HG03064 (cell line): Measurements from ENCODE around the gene MRPS12.
A peak's percentile ranks its signal among the peaks of the same experiment; 100 is the strongest.

Experiments used
- ATAC-seq: cut with Tn5 transposase; IDR thresholded peaks from one replicate; pipeline ENCODE4 v1.9.1; 2021; ENCODE audit warnings: low read depth; ENCODE audit not compliant: unreplicated experiment

The MRPS12 gene

DNA sequence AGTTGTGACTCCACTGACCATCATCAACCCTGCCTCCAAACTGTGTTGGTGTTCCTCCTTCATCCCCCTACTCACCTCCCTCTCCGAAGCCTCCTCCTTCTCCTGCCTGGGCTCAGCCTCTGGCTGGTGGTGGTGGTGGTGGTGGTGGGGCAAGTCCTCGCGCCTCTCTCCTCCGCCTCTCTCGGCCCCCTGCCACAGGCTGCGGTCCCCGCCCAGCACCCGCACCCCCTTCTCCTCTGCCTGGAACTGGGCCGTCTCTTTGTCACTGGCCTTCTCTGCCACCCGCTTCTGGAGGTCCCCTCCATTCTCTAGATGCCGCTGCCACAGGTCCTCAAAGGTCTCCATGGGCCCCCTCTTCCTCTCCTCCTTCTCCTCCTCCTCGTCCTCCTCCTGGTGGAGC, 20.3 kb upstream of the MRPS12 start:
- no peak for ATAC-seq

GRCh38 chr19:38911388-38912001, 19.2 kb upstream of the MRPS12 start:
- no peak for ATAC-seq

GRCh38 chr19:38912600-38913514, 17.9 kb upstream of the MRPS12 start:
- ATAC-seq, result no peak

GRCh38 chr19:38913958-38914357, 16.8 kb upstream of the MRPS12 start:
- no peak for ATAC-seq

DNA sequence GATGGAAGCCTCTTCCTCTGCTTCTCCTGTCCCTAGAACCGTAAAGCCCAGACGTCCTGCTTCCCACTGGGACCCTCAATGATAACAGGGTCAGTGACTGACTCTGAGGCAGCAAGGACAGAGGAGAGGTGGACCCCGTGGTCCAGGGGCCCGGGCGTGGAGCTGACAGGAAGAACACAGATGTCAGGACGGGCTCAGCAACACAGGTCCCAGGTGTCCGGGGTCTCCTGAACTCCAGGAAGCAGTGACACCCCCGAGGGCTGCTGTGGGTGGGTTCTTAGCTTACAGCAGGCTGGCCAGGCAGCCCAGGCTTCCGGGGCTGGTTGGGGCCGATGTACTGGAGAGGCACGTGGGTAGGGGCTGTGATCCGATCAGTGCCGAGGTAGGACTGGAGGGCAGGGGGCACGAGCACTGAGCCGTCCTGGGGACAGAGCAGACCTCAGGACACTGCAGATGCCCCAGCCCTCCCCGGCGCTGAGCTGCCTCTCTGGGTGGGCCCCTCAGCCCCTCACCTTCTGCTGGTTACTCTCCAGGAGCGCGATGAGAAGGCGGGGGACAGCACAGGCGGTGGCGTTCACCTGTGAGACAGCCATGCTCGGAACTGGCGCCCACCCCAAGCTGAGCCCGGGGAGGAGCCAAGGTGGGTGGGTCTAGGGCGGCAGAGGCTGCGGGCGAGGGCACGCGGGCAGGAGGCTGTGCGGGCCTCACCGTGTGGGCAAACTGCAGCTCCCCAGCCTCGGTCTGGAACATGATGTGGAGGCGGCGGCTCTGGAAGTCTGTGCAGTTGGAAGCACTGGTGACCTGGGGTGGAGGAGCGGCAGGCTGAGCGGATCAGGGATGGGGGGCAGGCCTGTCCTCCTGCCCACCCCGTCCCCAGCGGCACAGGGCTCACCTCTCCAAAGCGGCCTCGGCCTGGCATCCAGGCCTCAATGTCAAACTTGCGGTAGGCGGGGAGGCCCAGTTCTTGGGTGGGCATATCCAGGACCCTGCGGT, 15.1 kb upstream of the MRPS12 start:
- ATAC-seq, result no peak

DNA sequence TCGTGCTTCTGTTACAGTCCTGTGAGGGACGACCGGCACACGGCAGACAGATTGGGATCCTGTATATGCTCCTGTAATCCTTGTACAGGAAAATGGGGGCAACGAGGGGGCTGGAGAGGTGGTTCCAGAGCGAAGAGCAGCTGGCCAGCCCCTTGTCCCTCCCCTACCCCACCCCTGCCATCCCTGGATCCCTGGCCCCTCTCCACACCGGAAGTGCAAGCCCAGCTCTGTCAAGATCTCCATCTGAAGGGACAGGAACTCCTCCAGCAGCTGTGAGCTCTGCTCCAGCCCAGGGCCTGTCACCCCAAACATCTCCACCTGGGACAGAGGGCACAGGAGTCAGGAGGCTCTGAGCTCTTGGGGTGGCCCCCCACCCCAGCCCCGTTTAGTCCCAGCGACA, 13.2 kb upstream of the MRPS12 start:
- no peak for ATAC-seq

DNA sequence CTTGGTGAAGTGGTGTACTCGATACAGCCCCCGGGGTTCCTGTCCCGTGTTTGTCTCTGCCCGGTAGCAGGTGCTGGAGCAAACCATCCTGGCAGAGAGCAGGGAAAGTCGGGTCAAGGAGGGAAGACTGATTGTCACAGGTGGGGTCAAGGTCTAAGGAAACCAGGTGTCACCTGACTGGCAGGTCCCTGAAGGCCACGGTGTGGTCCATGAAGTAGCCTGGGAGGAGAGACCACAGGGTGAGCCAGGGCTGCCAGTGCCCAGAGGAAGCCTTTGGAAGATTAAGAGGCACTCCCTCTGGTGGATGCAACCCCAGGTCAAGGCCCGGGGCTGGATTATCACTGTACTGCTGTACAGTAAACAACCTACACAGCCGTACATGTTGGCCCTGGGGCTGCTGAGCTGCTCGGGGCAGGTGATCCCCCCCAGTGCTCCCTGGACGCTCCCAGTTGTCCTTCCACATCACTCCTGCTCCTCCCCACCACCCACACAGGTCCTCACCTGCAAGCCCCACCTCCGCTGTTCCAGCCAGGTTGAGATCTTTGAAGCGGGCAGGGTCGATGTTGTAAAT, 12.7 kb upstream of the MRPS12 start:
- no peak for ATAC-seq

DNA sequence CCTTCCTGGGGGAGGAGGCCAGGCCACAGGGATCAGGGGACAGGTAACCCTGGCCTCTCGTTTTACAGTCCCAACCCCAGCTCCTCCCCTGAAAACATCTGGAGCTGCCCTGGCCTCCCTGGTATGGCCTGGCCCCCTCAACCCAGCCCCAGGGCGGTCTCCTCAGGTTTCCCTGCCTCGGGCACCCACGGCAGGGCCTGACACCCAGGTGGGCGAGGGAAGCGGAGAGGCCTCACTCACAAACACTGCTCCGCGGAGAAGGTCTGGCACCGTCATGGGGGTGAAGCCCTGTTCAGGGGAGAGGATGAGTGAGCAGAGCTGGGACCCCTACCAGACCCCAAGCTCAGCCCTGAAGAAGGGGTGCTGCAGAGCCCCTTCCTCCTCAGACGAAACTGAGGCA, 12.2 kb upstream of the MRPS12 start:
- ATAC-seq, result no peak

DNA sequence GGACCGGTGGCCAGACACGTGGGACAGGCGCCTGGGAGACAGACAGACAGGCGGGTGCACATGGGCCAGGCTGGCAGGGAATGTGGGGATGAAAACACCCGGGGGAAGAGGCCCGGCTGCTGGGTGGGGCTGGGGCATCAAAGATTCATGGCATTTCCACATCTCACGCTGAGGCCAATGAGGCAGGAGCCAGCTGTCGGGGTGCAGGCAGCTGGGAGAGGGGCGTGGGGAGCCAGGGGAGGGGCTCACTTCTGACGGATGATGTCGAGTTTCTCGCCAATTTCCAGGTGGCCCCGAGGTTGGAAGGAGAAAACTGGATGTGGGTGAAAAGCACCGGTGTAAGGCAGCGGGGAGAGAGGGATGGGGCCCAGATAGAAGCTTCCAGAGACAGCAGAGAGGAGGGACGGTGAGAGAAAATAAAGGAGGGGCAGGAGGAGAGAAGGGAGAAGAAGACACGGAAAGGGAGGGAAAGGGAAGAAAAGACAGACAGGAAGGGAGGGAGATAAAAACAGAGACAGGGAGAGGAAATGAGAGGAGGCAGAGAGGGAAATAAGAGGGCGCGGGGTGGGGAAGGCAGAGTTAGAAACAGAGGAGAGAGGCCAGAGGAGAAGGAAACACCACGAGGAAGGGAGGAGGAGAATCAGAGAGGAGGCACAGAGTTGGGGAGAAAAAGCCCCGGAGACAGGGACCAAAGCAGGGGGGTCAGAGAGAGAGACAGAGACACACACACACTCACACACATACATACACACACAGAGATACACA, 10.7 kb upstream of the MRPS12 start:
- no peak for ATAC-seq

GRCh38 chr19:38920602-38921419, 9.9 kb upstream of the MRPS12 start:
- no peak for ATAC-seq

DNA sequence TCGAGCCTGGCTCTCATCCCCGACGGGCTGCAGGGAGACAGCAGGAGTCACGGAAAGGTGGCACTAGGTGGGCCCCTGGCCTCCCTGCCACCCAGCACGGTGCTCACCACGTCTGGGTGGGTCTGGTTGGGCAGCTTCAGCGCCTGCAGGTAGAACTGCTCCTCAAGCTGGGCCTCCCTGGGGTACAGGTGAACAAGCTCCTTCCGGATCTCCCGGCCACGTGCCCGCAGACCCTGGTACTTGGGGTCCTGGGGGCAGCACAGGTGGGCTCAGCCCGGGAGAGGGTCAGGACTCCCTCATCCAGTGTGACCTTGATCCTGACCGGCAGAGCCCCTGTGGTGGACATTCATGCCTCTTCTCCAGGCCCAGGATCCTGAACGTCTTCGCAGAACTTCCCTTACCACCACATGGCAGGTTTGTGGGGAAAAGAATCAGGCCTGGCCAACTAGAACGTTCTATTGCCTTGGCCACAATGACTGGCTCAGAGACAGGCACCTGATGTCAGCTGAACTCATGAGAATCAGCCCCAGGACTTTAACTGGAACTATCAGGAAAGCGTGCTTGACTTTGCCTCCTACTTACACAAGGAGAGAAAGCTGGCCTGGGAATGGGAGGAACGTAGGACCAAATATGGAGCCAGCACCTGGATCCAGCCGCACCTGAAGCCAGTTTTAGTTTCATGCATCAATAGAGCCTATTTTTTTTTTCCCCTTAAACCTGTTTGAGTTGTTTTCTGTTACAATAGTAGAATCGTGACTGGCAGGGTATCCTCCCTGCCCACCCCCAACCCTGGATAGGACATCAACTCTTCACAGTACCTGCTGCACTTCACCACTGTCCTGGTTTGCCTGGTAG, 9.1 kb upstream of the MRPS12 start:
- ATAC-seq, result no peak

DNA sequence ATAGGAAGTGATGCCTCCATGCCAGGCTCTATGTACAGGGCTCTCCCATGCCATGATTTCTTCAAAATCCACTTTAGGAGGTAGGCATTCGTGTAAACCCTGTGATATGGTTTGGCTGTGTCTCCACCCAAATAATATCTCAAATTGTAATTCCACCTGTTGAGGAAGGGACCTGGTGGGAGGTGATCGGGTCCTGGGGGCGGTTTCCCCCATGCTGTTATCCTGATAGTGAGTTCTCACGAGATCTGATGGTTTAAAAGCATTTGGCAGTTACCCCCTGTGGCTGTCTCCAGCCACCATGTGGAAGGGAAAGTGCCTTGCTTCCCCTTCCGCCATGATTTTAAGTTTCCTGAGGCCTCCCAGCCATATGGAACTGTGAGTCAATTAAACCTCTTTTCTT, 8.3 kb upstream of the MRPS12 start:
- ATAC-seq, result no peak

GRCh38 chr19:38924388-38924787, 6.4 kb upstream of the MRPS12 start:
- ATAC-seq, result no peak

GRCh38 chr19:38928391-38929001, 2.2 kb upstream of the MRPS12 start:
- ATAC-seq, result no peak

- peak; percentile 55 for ATAC-seq
Observed at GRCh38 chr19:38929929-38930775, 592 bp upstream of the MRPS12 start, which contains the start of gene SARS2. TSS of gene SARS2 (minus strand) at chr19:38930763. CDS start at chr19:38930736, 27 bp downstream.

GRCh38 chr19:38931521-38931793, 713 bp downstream of the MRPS12 start:
- no peak for ATAC-seq
